ENCODE data around the gene TRERF1. TPM values are rescaled to one million over a fixed set of nuclear protein-coding genes. Genes with fewer than 3 reads are reported as not detected.

TRERF1 gene
- total RNA-seq, 5 donors from 2014 or later (not counting 1 experiment from before 2014, with no cell fraction given), result 20.5 to 52.2 (median 25.6) TPM

DNA sequence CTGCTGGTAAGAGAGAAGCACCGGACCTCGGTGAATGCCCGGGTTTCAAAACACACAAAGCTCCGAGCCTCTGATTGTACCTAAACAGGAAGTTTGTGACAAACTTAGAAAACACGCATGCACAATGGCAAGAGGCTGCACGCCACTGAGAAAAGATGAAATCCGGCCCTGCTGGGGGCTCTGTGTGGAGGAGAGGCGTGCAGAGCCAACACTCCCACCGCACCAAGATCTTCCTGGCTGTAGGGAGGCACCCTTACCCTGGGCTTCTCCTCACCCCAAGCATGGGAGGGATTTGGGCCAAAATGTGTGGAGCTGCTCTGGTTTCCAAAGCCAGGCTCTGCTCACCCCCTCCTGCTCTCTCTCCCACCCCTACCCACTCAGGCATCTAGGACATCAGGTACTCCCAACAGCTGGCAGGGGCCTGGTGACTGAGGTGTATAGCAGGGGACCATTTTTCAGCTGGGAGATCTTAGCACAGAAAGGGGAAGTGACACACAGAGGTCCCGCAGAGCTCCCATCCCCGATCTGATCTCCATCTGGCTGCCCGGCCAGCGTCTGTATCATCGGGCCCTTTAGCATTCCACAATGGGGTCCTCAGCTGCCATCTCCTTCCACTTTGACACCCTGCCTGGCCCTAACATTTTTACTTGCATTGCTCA is 84.2 kb downstream of the TRERF1 start:
- peak; percentile 52 to 65 (median 60) for ATAC-seq (replicated peaks in 1 of 4)
- no peaks in the 10 kb centered on the region for H3K9me3 ChIP-seq
- peaks cover 37 to 77% of the 10 kb centered on the region in 2 experiments for H3K4me1 ChIP-seq (ENCODE audit: control insufficient read depth in 1 of 2, extremely low read depth in 1 of 2, insufficient read depth in 2 of 2, low read length in 2 of 2)
- Mint-ChIP-seq H3K36me3 (peaks cover 19% of the 10 kb centered on the region), H3K4me3 (peak overlapping the region; percentile 69 to 80 (median 74)), H3K9me3 (no peaks in the 10 kb centered on the region), H3K4me1 (peaks cover 74 to 85% (median 82%) of the 10 kb centered on the region in 3 donors), H3K27me3 (no peaks in the 10 kb centered on the region), H3K27ac (peak overlapping the region; percentile 96 to 99)
- peak in 9 of 35 experiments; percentile 11 to 56 (median 26) for DNase-seq
- peak overlapping the region; percentile 30 to 35 for H3K4me3 ChIP-seq (ENCODE audit: control insufficient read depth in 1 of 2, extremely low read depth in 1 of 2, low read length in 1 of 2)
- H3K36me3 ChIP-seq (ENCODE audit: control insufficient read depth in 2 of 2, extremely low read depth in 1 of 2, insufficient read depth in 1 of 2, low read length in 1 of 2), result peaks cover 0 to 11% of the 10 kb centered on the region in 2 donors
- ChIA-PET POLR2A (interaction anchor here in 1 of 2 donors (0.6 kb wide), 1 partner anchor 652 kb away, joined by 3 read pairs; no protein-coding TSS in a partner anchor), CTCF (interaction anchor here in 1 of 2 donors (0.9 to 1.3 kb wide), 2 partner anchors 107 to 180 kb away, joined by 3 to 5 read pairs; no protein-coding TSS in a partner anchor)
- WGBS (ENCODE audit: insufficient coverage), result 6% methylated on average over 5 of the region's 14 CpGs
- peak overlapping the region; percentile 85 for H3K27ac ChIP-seq (ENCODE audit: low read length)
- H3K27me3 ChIP-seq (replicated peaks in 1 of 2; ENCODE audit: control insufficient read depth in 2 of 2, extremely low read depth in 1 of 2, insufficient read depth in 2 of 2, low read length in 1 of 2), result no peaks in the 10 kb centered on the region

DNA sequence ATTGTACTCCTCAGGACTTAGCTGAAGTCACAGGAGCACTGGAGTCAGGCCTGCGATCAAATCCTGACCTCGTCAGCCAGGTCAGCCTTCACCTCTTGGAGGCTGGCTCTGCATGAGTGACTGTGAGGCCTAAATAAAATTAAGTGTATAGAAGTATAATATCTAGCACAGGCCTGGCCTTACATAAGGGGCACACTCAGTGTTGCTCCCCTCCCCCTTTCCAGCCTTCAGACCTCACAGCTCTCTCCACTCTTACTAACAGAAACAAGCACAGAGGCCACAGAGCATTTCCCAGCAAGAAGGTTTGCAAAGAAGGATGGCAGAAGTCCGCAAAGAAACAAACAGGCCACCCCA is 84.8 kb downstream of the TRERF1 start:
- Mint-ChIP-seq H3K27ac (peak overlapping the region; percentile 96 to 99), H3K4me1 (peaks cover 69 to 83% (median 83%) of the 10 kb centered on the region in 3 donors), H3K27me3 (no peaks in the 10 kb centered on the region), H3K36me3 (peaks cover 25% of the 10 kb centered on the region), H3K9me3 (no peaks in the 10 kb centered on the region), H3K4me3 (peak overlapping the region; percentile 69 to 80 (median 74))
- ATAC-seq (replicated peaks in 1 of 4) (peak in 3 of 4 experiments; percentile 12 to 17 (median 17)), DNase-seq (peak in 1 of 35 experiments; percentile 16)
- WGBS (ENCODE audit: insufficient coverage), result no CpG with 5 or more reads among the region's 3 CpGs
- peaks cover 37 to 72% of the 10 kb centered on the region in 2 experiments for H3K4me1 ChIP-seq (ENCODE audit: control insufficient read depth in 1 of 2, extremely low read depth in 1 of 2, insufficient read depth in 2 of 2, low read length in 2 of 2)
- peak overlapping the region; percentile 25 to 30 for H3K4me3 ChIP-seq (ENCODE audit: control insufficient read depth in 1 of 2, extremely low read depth in 1 of 2, low read length in 1 of 2)
- CTCF ChIA-PET, result interaction anchor here in 1 of 2 donors (0.9 to 1.3 kb wide), 3 partner anchors 23 to 181 kb away, joined by 3 to 7 read pairs (median 5); no protein-coding TSS in a partner anchor
- no peaks in the 10 kb centered on the region for H3K9me3 ChIP-seq
- peak overlapping the region; percentile 85 for H3K27ac ChIP-seq (ENCODE audit: low read length)
- peaks cover 0 to 16% of the 10 kb centered on the region in 2 donors for H3K36me3 ChIP-seq (ENCODE audit: control insufficient read depth in 2 of 2, extremely low read depth in 1 of 2, insufficient read depth in 1 of 2, low read length in 1 of 2)
- H3K27me3 ChIP-seq (replicated peaks in 1 of 2; ENCODE audit: control insufficient read depth in 2 of 2, extremely low read depth in 1 of 2, insufficient read depth in 2 of 2, low read length in 1 of 2), result no peaks in the 10 kb centered on the region
- POLR2A ChIA-PET, result interaction anchor here in 1 of 2 donors (0.8 kb wide), 1 partner anchor 23 kb away, joined by 3 read pairs; no protein-coding TSS in a partner anchor

DNA sequence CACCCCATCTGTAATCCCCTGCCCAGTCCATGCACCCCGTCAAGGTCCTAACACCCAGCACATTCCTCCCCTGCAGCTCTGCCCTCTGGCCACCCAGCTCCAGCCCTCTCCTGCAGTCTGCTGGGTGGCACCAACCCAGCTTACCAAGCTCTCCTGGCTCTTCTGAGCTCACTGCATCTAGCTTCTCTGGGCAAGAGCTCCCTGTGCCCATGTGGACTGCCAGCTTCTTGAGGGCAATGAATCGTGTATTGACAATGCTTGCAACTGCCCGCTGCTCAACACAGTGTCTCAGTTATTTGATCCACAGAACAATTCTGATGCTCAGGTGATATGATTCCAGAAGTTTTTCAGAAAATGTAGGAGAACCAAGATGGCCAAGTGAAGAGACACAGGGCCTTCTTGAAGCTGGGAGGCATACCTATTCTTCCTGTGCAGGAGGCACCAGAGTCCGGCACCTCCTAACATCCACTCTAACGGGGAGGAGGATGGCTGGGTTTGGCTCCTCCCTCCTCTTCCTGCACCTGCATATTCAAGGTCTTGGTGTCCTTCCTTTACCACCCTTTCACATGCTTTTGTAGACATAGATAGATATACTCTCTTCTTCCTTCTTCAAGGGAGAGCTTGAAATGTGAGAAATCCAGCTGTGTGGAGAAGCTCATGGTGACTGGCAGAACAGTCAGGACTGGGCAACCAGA is 85.6 kb downstream of the TRERF1 start:
- no peak overlapping the region for H3K4me3 ChIP-seq (ENCODE audit: control insufficient read depth in 1 of 2, extremely low read depth in 1 of 2, low read length in 1 of 2)
- ATAC-seq (replicated peaks in 1 of 4), result peak in 3 of 4 experiments; percentile 21 to 60 (median 28)
- POLR2A ChIA-PET, result interaction anchor here in 1 of 2 donors (0.8 kb wide), 1 partner anchor 24 kb away, joined by 3 read pairs; no protein-coding TSS in a partner anchor

DNA sequence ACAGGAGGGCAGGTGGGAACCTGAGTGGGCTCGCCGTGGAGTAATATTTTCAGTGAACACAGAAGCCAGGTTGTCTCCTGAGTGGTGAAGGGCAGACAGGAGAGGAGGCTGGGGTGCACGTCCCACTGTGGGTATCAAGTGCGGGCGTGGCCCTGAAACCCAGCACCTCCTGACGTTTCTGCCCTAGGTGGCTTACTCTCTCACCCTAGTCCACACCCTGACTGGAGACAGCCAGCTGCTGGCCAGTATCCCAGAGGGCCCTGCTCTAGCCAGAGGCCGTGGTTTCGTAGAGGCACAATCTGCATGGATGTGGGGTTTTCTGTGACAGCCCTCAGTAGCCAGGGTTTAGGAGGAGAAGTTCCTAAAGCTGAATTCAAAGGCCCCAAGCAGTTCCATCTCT is 86.7 kb downstream of the TRERF1 start:
- H3K27me3 ChIP-seq (replicated peaks in 1 of 2; ENCODE audit: control insufficient read depth in 2 of 2, extremely low read depth in 1 of 2, insufficient read depth in 2 of 2, low read length in 1 of 2), result no peaks in the 10 kb centered on the region
- ChIA-PET CTCF (no interaction called here), POLR2A (no interaction called here)
- Mint-ChIP-seq H3K4me3 (peak overlapping the region in 1 of 3 donors; percentile 74), H3K9me3 (no peaks in the 10 kb centered on the region), H3K27me3 (no peaks in the 10 kb centered on the region), H3K27ac (peak overlapping the region; percentile 68 to 99), H3K36me3 (peaks cover 37% of the 10 kb centered on the region), H3K4me1 (peaks cover 61 to 80% (median 69%) of the 10 kb centered on the region in 3 donors)
- WGBS (ENCODE audit: insufficient coverage), result 100% methylated on average over 2 of the region's 8 CpGs
- peaks cover 35 to 62% of the 10 kb centered on the region in 2 experiments for H3K4me1 ChIP-seq (ENCODE audit: control insufficient read depth in 1 of 2, extremely low read depth in 1 of 2, insufficient read depth in 2 of 2, low read length in 2 of 2)
- H3K4me3 ChIP-seq (ENCODE audit: control insufficient read depth in 1 of 2, extremely low read depth in 1 of 2, low read length in 1 of 2), result no peak overlapping the region
- DNase-seq, result no peak
- no peak overlapping the region for H3K27ac ChIP-seq (ENCODE audit: low read length)
- H3K36me3 ChIP-seq (ENCODE audit: control insufficient read depth in 2 of 2, extremely low read depth in 1 of 2, insufficient read depth in 1 of 2, low read length in 1 of 2), result peaks cover 7 to 27% of the 10 kb centered on the region in 2 donors
- H3K9me3 ChIP-seq, result no peaks in the 10 kb centered on the region
- no peak for ATAC-seq (replicated peaks in 1 of 4)

More for the DNA sequence above, 85.6 kb downstream of the TRERF1 start:
- DNase-seq, result peak in 3 of 35 experiments; percentile 25 to 38 (median 27)
- Histone ChIP-seq H3K9me3 (no peaks in the 10 kb centered on the region), H3K36me3 (ENCODE audit: control insufficient read depth in 2 of 2, extremely low read depth in 1 of 2, insufficient read depth in 1 of 2, low read length in 1 of 2) (peaks cover 5 to 22% of the 10 kb centered on the region in 2 donors), H3K27ac (ENCODE audit: low read length) (peak overlapping the region; percentile 85), H3K27me3 (replicated peaks in 1 of 2; ENCODE audit: control insufficient read depth in 2 of 2, extremely low read depth in 1 of 2, insufficient read depth in 2 of 2, low read length in 1 of 2) (no peaks in the 10 kb centered on the region), H3K4me1 (ENCODE audit: control insufficient read depth in 1 of 2, extremely low read depth in 1 of 2, insufficient read depth in 2 of 2, low read length in 2 of 2) (peaks cover 37 to 69% of the 10 kb centered on the region in 2 experiments)
- H3K9me3 Mint-ChIP-seq, result no peaks in the 10 kb centered on the region
- CTCF ChIA-PET, result interaction anchor here (0.6 to 1.3 kb wide), 3 partner anchors 24 to 181 kb away, joined by 5 to 10 read pairs (median 7); no protein-coding TSS in a partner anchor
- H3K27ac Mint-ChIP-seq, result peak overlapping the region; percentile 96 to 99
- H3K4me3 Mint-ChIP-seq, result peak overlapping the region; percentile 35 to 74 (median 60)
- 89% methylated on average over 3 of the region's 5 CpGs for WGBS (ENCODE audit: insufficient coverage)
- peaks cover 65 to 82% (median 78%) of the 10 kb centered on the region in 3 donors for H3K4me1 Mint-ChIP-seq
- H3K27me3 Mint-ChIP-seq, result no peaks in the 10 kb centered on the region
- peaks cover 33% of the 10 kb centered on the region for H3K36me3 Mint-ChIP-seq

DNA sequence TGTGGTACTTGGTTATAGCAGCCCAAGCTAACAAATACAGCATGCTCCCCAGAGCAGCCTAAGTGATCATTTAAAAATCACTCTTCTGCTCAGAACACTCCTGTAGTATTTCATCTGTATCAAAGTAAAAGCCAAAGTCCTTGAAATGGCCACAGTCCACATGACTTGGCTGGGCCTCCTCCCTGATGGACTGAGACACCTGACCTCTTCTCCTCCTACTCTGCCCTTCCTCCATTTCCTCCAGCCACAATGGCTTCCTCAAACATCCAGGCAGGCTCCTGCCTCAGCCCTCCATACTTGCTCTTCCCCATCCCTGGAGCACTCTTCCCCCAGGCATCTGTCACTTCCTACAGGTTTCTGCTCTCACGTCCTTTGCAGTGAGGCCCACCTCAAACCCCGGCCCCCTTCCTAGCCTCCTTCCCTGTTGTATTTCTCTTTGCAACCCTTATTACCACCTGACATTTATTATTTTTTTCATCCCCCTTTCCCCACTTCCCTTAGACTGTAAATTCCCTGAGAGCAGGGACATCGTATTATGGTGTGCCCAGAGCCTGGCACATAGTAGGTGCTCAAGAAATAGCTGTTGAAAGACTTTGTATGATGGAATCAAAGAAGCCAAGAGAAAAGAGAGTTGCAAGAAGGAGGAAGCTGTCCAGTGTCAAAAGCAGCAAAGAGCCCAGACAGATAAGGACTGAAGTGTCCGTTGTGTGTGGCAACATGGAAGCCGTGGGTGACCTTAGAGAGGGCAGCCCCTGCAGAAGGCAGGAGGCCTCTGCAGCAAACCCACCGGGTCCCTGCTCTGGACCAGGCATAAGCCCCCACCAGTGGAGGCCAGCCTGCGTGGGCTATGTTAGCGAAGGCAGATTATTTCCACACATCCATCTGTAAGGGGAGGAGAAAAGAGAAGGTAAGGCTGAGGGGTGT is 87.5 kb downstream of the TRERF1 start:
- 90% methylated on average over 4 of the region's 8 CpGs for WGBS (ENCODE audit: insufficient coverage)
- Mint-ChIP-seq H3K4me1 (peaks cover 55 to 71% (median 62%) of the 10 kb centered on the region in 3 donors), H3K4me3 (peak overlapping the region in 1 of 3 donors; percentile 28), H3K27me3 (no peaks in the 10 kb centered on the region), H3K27ac (peak overlapping the region; percentile 74 to 77), H3K9me3 (no peaks in the 10 kb centered on the region), H3K36me3 (peaks cover 37% of the 10 kb centered on the region)
- ATAC-seq (replicated peaks in 1 of 4) (no peak), DNase-seq (no peak)
- Histone ChIP-seq H3K27me3 (replicated peaks in 1 of 2; ENCODE audit: control insufficient read depth in 2 of 2, extremely low read depth in 1 of 2, insufficient read depth in 2 of 2, low read length in 1 of 2) (no peaks in the 10 kb centered on the region), H3K36me3 (ENCODE audit: control insufficient read depth in 2 of 2, extremely low read depth in 1 of 2, insufficient read depth in 1 of 2, low read length in 1 of 2) (peaks cover 7 to 27% of the 10 kb centered on the region in 2 donors), H3K9me3 (no peaks in the 10 kb centered on the region), H3K4me1 (ENCODE audit: control insufficient read depth in 1 of 2, extremely low read depth in 1 of 2, insufficient read depth in 2 of 2, low read length in 2 of 2) (peaks cover 28 to 54% of the 10 kb centered on the region in 2 experiments), H3K27ac (ENCODE audit: low read length) (no peak overlapping the region), H3K4me3 (ENCODE audit: control insufficient read depth in 1 of 2, extremely low read depth in 1 of 2, low read length in 1 of 2) (no peak overlapping the region)
- ChIA-PET CTCF (no interaction called here), POLR2A (no interaction called here)
